Endodermal cell (in vitro differentiated cells): Measurements from ENCODE around the gene CCDC57. TPM values are rescaled to one million over a fixed set of nuclear protein-coding genes. Genes with fewer than 3 reads are reported as not detected.

Experiments
- DNase-seq: peaks from one replicate; pipeline ENCODE4 v3.0.0-alpha.2; 2017
- H3K27ac ChIP-seq: 2 replicates; pipeline ENCODE4 v1.5.1; 2013; ENCODE audit warnings: mild to moderate bottlenecking, low read depth, low read length, moderate library complexity
- H3K27me3 ChIP-seq: 2 replicates; pipeline ENCODE4 v1.6.1; 2013; ENCODE audit warnings: mild to moderate bottlenecking, low read length, moderate library complexity; ENCODE audit not compliant: insufficient read depth, control insufficient read depth, poor library complexity, severe bottlenecking
- H3K36me3 ChIP-seq: 2 replicates; pipeline ENCODE4 v1.7.0; 2013; ENCODE audit warnings: mild to moderate bottlenecking, low read length, moderate library complexity; ENCODE audit not compliant: control insufficient read depth, insufficient read depth
- H3K4me1 ChIP-seq: one replicate; pipeline ENCODE4 v1.7.0; 2013; ENCODE audit warnings: low read length; ENCODE audit not compliant: control insufficient read depth, insufficient read depth
- H3K4me3 ChIP-seq: 2 replicates; pipeline ENCODE4 v1.5.1; 2013; ENCODE audit warnings: mild to moderate bottlenecking, low read length, moderate library complexity
- H3K9ac ChIP-seq: 2 replicates; pipeline ENCODE4 v1.6.1; 2013; ENCODE audit warnings: mild to moderate bottlenecking, low read length, moderate library complexity; ENCODE audit not compliant: poor library complexity, severe bottlenecking; ENCODE audit errors: extremely low read depth
- H3K9me3 ChIP-seq: 2 replicates; pipeline ENCODE4 v1.6.1; 2013; ENCODE audit warnings: mild to moderate bottlenecking, low read length, moderate library complexity; ENCODE audit not compliant: control insufficient read depth
- H3K27ac Mint-ChIP-seq: 2 replicates; pipeline ENCODE4 v1.8.0; 2020; ENCODE audit warnings: mixed read lengths
- H3K27me3 Mint-ChIP-seq: 2 replicates; pipeline ENCODE4 v1.8.0; 2021; ENCODE audit warnings: mild to moderate bottlenecking, mixed read lengths; ENCODE audit not compliant: insufficient read depth
- H3K36me3 Mint-ChIP-seq: 2 replicates; pipeline ENCODE4 v1.8.0; 2020; ENCODE audit warnings: low read depth, mixed read lengths
- H3K4me1 Mint-ChIP-seq: 2 replicates; pipeline ENCODE4 v1.8.0; 2020; ENCODE audit warnings: mixed read lengths
- H3K4me3 Mint-ChIP-seq: 2 replicates; pipeline ENCODE4 v1.8.0; 2020; ENCODE audit warnings: mild to moderate bottlenecking, moderate library complexity, mixed read lengths
- H3K9me3 Mint-ChIP-seq: 2 replicates; pipeline ENCODE4 v1.8.0; 2020; ENCODE audit warnings: mild to moderate bottlenecking, mixed read lengths
- CTCF ChIP-seq: fragments of 200-600 bp; sonication (generic); conservative IDR thresholded peaks from 2 replicates; pipeline ENCODE4 v1.5.0; 2021; ENCODE audit warnings: antibody characterized with exemption, mild to moderate bottlenecking
- WGBS, 2 experiments: methylation state at CpG; one replicate each; pipeline versions ENCODE4 v1.1.5 to v1.1.7; 2013; ENCODE audit warnings: missing lambda C conversion rate in 2 of 2, mixed read lengths in 1 of 2; ENCODE audit not compliant: insufficient coverage in 1 of 2, insufficient read length in 1 of 2; 5-methylcytosine and 5-hydroxymethylcytosine counted together
- total RNA-seq, 2 donors: library from RNA; stranded (reverse); fragmentation: NEBNext Ultra II Directional in 1 of 2; extraction: Animal tissue kit (Norgen Biotek cat#: 25700) in 1 of 2; gene quantifications; 2 replicates in 1 of 2; 3 replicates in 1 of 2; pipeline ENCODE4 v1.2.1, GENCODE V29; 2021

CCDC57 gene
- total RNA-seq, 2 donors from 2014 or later, result 61.8 to 82.8 TPM

GRCh38 chr17:82170412-82170961 is 42.2 kb downstream of the CCDC57 start:
- Histone ChIP-seq H3K27ac (no peak overlapping the region), H3K36me3 (peaks cover 33% of the 10 kb centered on the region), H3K9me3 (no peaks in the 10 kb centered on the region), H3K4me1 (peaks cover 12% of the 10 kb centered on the region), H3K4me3 (no peak overlapping the region), H3K9ac (no peak overlapping the region), H3K27me3 (no peaks in the 10 kb centered on the region)
- peaks cover 31% of the 10 kb centered on the region for H3K4me1 Mint-ChIP-seq
- H3K4me3 Mint-ChIP-seq, result no peak overlapping the region
- TF ChIP-seq CTCF, result no peak
- peaks cover 73% of the 10 kb centered on the region for H3K36me3 Mint-ChIP-seq
- H3K27ac Mint-ChIP-seq, result no peak overlapping the region
- 84 to 85% methylated on average over 16 to 19 of the region's 19 CpGs for WGBS, 2 experiments
- peaks cover 51% of the 10 kb centered on the region for H3K27me3 Mint-ChIP-seq
- H3K9me3 Mint-ChIP-seq, result peaks cover 10% of the 10 kb centered on the region
- DNase-seq, result peak; percentile 34

DNA sequence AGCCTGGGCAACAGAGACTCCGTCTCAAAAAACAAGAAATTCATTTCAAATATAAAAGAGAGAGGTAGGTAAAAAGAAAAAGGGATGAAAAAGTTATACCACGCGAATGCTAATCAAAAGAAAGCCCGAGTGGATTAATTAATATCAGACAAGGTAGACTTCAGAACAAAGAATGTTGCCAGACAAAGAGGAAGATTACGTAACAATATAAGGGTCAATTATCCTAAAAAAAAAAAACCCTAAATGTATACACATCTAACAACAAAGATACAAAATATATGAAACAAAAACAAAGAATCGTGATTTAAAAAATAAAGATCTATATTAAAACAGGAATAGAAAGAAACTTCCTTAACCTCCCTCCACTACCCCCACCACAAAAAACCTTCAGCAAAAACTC is 44.1 kb downstream of the CCDC57 start:
- Histone ChIP-seq H3K9ac (no peak overlapping the region), H3K27ac (no peak overlapping the region), H3K36me3 (peaks cover 38% of the 10 kb centered on the region), H3K9me3 (no peaks in the 10 kb centered on the region), H3K4me1 (peaks cover 3% of the 10 kb centered on the region), H3K27me3 (no peaks in the 10 kb centered on the region), H3K4me3 (no peak overlapping the region)
- no peak for TF ChIP-seq CTCF
- DNase-seq, result no peak
- 98 to 100% methylated on average over 3 of the region's 6 CpGs for WGBS, 2 experiments
- peaks cover 87% of the 10 kb centered on the region for H3K36me3 Mint-ChIP-seq
- peaks cover 44% of the 10 kb centered on the region for H3K27me3 Mint-ChIP-seq
- peaks cover 13% of the 10 kb centered on the region for H3K4me1 Mint-ChIP-seq
- no peak overlapping the region for H3K4me3 Mint-ChIP-seq
- no peak overlapping the region for H3K27ac Mint-ChIP-seq
- peaks cover 10% of the 10 kb centered on the region for H3K9me3 Mint-ChIP-seq

DNA sequence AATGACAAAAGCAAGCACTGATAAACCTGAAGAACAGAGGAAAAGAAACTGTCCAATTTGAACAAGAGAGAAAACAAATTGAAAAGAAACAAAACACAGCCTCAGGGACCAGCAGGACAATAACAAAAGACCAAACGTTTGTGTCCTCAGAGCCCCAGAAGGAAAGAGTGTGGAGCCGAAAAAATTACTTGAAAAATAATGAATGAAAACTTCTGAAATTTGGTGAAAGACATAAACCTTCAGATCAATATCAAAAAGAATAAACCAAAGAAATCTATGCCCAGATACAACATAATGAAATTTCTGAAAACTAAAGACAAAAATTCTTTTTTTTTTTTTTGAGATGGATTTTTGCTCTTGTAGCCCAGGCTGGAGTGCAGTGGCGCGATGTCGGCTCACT is 45.6 kb downstream of the CCDC57 start:
- H3K27ac Mint-ChIP-seq, result no peak overlapping the region
- no peaks in the 10 kb centered on the region for H3K4me1 Mint-ChIP-seq
- no peak overlapping the region for H3K9ac ChIP-seq
- no peaks in the 10 kb centered on the region for H3K9me3 ChIP-seq
- no peak for TF ChIP-seq CTCF
- no peak for DNase-seq
- no peaks in the 10 kb centered on the region for H3K4me1 ChIP-seq
- no peak overlapping the region for H3K4me3 ChIP-seq
- peaks cover 29% of the 10 kb centered on the region for H3K27me3 Mint-ChIP-seq
- peaks cover 81% of the 10 kb centered on the region for H3K36me3 Mint-ChIP-seq
- H3K27ac ChIP-seq, result no peak overlapping the region
- WGBS, 2 experiments, result 100% methylated on average over 5 of the region's 5 CpGs; no CpG with 5 or more reads in 1 of the 2 experiments
- H3K36me3 ChIP-seq, result peaks cover 41% of the 10 kb centered on the region
- H3K27me3 ChIP-seq, result no peaks in the 10 kb centered on the region
- H3K9me3 Mint-ChIP-seq, result peaks cover 10% of the 10 kb centered on the region
- H3K4me3 Mint-ChIP-seq, result no peak overlapping the region
